ENCODE results near the gene FHL5.

DNA sequence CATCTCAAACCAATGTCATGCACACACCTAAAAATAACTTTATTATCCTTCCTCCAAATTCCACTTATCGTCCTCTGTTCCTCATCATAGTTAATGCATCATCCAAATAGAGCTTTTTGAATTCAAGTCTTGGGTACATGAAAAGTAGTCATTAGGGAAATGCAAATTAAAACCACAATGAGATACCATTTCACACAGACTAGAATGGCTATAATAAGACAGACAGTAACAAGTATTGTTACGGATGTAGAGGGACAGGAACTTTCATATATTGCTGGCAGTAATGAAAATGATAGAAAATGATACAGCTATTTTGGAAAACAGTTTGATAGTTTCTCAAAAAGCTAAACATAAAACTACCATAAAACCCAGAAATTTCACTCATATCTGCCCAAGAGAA is 59.1 kb downstream of the FHL5 start:
- TF ChIP-seq, protein P1, sequence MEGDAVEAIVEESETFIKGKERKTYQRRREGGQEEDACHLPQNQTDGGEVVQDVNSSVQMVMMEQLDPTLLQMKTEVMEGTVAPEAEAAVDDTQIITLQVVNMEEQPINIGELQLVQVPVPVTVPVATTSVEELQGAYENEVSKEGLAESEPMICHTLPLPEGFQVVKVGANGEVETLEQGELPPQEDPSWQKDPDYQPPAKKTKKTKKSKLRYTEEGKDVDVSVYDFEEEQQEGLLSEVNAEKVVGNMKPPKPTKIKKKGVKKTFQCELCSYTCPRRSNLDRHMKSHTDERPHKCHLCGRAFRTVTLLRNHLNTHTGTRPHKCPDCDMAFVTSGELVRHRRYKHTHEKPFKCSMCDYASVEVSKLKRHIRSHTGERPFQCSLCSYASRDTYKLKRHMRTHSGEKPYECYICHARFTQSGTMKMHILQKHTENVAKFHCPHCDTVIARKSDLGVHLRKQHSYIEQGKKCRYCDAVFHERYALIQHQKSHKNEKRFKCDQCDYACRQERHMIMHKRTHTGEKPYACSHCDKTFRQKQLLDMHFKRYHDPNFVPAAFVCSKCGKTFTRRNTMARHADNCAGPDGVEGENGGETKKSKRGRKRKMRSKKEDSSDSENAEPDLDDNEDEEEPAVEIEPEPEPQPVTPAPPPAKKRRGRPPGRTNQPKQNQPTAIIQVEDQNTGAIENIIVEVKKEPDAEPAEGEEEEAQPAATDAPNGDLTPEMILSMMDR (IDR thresholded peaks at IDR 0.05; ENCODE audit: low read depth, low read length, poor library complexity, severe bottlenecking), result no peak
- no peak for TF ChIP-seq EZH2phosphoT487 (IDR thresholded peaks at IDR 0.05; ENCODE audit: borderline replicate concordance, low read length)

All from DOHH2 (cell line).